Activated CD8-positive, alpha-beta memory T cell treated with anti-CD3 and anti-CD28 coated beads for 36 hours (primary cell): Measurements from ENCODE around the gene TBCK. TPM values are rescaled to one million over a fixed set of nuclear protein-coding genes. Genes with fewer than 3 reads are reported as not detected.

Source experiments
- CTCF ChIA-PET: fragments of 350-600 bp; sonication (Branson Sonifier 250); formaldehyde crosslinking; loops from one replicate; lab custom pipeline; 2021; ENCODE audit warnings: antibody characterized with exemption; lab: Charles Lee
- POLR2A ChIA-PET: fragments of 350-600 bp; sonication (Branson Sonifier 250); formaldehyde crosslinking; loops from one replicate; lab custom pipeline; 2021; ENCODE audit warnings: antibody characterized with exemption; lab: Charles Lee
- total RNA-seq, 2 experiments: library from RNA; stranded (reverse); gene quantifications; one replicate each; pipeline ENCODE4 v1.2.3, GENCODE V29; 2021

The TBCK gene
- total RNA-seq, 2 experiments from 2014 or later: 21.2 to 22.2 TPM

DNA sequence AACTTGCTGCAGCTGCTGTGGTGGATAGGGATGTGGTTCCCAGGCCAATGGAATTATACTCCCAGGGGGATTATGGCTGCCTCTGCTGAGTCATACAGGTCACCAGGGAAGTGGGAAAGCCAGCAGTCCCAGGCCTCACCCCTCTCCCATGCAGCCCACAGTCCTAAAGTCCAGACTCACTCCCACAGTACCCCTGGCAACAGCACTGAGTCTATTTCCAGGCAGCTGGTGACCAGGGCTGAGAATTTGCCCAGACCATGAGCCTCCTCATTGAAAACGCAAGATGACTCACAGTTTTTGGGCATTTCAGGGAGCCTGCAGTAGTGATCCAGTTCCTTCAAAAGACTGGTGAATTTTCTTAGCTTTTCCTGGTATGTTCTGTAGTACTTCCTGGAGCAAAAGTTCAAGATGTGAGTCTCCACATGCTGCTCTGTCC is 283.1 kb downstream of the TBCK start:
- ChIA-PET CTCF (no interaction called here), POLR2A (interaction anchor here (0.6 kb wide), 1 partner anchor 10 kb away, joined by 4 read pairs; no protein-coding TSS in a partner anchor)

DNA sequence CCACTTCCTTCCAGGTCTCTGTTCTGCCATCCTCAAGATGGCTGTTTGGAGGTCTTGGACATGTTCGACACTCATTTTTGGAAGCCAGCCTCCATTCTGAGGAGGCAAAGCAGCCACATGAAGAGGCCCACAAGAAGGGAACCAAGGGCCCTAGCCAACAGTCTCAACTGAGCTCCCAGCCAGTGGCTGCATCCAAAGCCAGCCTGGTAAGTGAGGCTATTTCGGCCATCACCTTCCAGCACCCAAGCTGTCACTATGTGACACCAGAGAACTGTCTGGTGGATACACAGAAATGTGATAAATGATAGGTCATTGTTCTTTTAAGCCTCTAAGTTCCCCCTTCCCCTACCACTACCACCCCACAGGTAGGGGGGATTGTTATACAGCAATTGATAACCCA is 293.6 kb downstream of the TBCK start:
- CTCF ChIA-PET: no interaction called here
- POLR2A ChIA-PET: interaction anchor here (0.7 kb wide), 1 partner anchor 10 kb away, joined by 4 read pairs; no protein-coding TSS in a partner anchor

DNA sequence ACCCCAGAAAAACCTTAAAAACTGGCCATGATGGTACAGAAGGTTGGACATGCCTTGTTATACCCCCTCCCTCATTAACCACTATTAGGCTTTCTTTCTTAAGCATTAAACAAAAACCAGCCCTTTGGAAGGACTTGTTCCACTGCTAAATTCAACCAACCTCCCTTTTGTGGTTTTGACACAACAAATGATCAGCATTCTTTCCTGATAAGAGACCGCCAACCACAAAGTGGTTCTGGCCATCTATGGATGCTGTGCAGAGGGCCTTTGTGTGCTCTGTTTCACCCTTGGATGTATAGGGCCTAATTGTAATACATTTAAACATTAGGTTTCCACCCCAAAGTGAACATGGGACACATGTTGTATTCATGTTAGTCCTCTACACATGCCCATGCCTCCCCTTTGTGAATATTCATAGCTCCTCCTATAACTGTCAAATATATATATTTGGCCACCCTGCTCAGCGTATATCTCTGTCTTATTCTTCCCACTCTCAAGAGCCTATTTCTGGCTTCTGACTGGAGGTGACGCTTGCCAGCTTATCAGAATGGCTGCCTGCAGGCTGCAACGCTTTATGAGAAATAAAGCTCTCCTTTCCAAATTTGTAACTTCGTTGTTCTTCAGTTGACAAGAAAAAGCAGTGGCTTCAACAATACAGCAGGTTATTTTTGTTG is 294.1 kb downstream of the TBCK start:
- POLR2A ChIA-PET: no interaction called here
- CTCF ChIA-PET: no interaction called here

DNA sequence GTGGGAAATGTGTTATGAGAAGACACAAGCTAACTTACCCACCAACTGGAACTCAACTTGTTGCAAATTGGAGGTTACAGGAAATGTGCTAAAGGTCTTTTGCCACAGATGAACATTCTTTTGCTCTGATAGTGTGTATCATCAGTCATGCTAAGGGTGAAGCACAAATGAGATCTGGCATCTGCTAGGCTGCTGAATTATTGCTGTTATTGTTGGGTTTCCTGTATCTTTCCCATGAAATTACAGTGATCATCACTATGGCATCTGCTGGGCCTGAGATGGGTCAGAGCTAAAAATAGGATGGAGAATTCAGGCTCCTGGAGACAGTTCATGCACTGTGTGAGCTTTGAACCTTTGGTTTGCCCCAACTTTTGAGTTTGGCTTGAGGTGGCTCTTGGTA is 296.2 kb downstream of the TBCK start:
- ChIA-PET POLR2A (no interaction called here), CTCF (no interaction called here)

DNA sequence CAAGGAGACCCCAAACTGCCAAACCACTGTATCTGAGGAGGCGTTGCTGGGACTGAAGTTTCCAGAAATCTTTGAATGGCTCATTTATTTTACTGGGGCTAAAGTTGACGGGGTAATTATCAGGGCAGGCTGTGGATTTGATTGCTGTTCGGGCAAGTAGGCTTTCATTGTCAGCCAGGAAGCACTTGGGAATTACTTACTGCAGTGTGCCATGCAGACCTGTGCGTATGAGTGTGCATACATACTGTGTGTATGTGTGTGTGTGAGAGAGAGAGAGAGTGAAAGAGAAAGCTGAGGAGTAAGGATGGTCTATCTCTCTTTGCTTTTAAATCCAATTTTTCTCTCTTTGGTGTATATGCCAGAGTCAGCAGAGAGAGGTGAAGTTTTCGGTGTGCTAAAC is 298.0 kb downstream of the TBCK start:
- POLR2A ChIA-PET: no interaction called here
- CTCF ChIA-PET: no interaction called here

DNA sequence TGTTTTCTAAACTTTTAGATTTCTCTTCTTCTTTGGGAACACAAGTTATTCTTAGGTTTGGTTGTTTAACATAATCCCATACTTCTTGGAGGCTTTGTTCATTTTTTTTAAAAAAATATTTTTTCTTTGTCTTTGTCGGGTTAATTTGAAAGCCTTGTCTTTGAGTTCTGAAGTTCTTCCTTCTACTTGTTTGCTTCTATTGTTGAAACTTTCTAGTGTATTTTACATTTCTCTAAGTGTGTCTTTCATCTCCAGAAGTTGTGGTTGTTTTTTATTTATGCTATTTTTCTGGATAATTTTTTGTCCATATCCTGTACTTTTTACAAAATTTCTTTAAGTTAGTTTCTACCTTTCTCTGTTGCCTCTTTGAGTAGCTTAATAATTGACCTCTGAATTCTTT is 304.6 kb downstream of the TBCK start:
- CTCF ChIA-PET: no interaction called here
- POLR2A ChIA-PET: no interaction called here

DNA sequence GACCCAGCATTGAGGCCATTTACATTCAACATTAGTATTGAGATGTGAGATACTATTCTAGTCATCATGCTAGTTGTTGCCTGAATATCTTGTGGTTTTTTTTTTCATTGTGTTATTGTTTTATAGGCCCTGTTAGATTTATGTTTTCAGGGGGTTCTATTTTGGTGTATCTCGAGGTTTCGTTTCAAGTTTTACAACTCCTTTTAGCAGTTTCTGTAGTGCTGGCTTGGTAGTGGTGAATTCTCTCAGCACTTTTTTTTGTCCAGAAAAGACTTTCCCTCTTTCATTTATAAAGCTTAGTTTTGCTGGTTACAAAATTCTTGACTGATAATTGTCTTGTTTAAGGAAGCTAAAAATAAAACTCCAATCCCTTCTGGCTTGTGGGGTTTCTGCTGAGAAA is 305.2 kb downstream of the TBCK start:
- ChIA-PET CTCF (no interaction called here), POLR2A (no interaction called here)

DNA sequence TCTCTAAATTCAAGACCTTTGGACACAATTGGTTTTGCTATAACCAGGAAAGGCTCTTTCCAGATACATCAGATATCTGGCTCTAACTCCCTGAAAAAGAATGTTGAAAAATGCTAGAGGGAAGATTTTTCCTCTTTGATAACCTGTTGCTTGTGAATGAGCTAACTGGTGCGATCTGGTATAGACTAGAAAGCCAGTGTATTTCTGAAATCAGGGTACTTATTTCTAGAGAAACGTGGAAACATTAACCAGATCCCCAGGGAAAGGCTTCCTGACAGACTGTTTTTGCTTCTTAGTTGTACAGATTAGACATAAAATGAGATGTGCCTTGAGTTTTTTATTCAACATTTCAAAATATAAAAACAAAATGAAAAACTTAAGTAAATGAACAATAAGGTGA is 313.0 kb downstream of the TBCK start:
- CTCF ChIA-PET: no interaction called here

DNA sequence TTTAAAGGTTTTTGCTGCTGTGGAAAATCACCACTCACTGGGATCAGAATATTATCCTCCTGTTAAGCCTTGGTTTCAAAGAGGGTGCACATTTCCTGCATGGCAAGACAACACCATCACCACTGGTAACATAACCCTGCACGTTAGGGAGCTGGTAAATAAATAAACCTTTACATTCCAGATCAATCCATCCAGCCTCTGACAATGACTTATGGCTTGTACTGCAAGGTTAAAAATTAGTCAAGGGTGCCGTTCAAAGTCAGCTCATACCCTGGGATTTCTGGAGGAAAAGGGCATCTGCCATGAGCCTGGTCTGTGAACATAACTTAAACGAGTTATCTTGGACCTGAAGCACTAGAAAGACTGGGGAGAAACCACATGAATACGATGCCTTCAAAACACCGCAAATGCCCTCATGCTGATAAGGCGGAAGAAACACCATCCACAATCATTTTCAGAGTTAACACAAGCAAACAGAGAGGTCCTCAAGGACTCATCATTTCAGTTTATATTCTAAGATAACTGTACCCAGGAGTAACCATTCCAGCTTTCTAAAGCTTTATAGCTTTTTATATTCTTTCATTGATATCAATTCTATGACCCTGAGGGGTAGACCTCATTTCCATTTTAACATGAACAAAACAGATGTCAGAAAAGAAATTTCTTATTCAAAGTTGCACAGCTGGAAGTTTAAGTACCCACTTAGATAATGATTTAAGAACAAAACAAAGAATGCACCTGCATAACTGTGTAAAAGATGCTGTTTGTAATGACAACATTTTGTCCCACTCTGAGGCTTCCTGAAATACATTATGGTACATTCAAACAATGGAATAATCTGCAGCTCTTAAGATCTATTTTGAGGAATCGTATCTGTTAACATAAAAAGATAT is 317.6 kb downstream of the TBCK start:
- POLR2A ChIA-PET: no interaction called here
- CTCF ChIA-PET: no interaction called here

More for the DNA sequence above, 313.0 kb downstream of the TBCK start:
- POLR2A ChIA-PET: no interaction called here

DNA sequence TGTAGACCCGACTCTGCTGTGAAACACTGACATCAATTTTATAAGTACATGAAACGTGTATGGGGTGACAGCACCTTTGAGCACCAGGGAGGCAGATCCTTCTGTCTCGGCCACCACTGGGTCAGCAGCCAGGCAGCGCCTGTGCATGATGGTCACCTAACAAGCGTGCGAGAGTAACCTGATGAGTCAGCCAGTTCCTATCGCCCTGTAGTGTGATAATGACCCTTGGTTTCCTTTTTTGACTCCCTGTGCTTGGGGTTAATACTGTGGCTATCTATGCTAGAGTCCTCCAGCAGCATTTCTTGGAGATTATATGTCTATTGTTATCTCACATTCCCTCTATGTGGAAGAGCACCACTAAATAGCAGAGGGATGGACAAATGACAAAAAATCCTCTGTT is 319.2 kb downstream of the TBCK start:
- ChIA-PET POLR2A (no interaction called here), CTCF (no interaction called here)

DNA sequence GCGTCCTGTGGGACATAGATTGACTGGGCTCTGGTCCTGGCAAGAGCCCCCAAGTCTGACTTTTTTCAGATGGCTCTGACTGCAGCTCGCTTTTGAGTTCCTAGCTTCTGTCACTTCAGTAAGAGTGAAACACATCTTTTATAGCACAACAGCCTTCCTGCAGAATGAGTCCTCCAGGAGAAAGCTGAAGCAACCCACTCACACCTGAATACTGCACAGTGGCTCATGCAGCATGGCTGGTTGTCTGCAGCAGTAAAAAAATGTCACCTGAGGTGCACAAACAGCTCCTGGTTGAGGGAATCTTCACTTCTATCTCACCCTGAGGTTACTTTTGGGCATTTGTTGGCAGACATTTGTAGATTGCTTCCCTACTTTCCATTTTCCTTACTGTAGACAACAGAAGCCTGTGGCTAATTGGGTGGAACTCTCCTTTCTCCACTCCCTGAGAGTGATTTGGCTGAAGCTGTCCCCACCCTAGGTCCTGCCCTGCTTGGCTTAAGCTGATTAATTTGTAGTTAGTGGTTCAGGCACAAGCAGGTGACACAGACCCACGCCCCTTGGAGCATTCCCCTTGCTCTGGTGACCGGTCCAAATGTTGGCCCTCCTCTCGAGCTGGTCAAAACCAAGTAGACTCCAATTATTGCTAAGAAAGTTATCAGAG is 321.0 kb downstream of the TBCK start:
- ChIA-PET POLR2A (no interaction called here), CTCF (no interaction called here)

DNA sequence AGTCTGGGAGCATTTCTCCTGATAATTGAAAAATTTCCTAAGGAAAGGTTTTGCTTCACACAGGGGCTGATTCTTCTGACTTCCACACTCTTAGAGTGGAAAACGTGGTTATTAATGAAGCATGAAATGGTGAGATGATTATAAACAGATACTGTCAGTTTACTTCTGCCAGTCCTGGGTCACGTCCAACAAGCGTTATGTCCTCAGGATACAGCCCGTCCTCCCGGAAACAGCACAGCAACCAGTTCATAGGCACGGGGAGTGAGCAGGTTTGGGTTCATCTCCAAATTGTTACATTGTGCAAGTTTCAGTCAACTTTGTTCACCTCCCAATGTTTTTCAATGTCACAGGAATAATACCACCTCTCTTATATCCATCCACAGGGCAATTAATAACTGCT is 321.9 kb downstream of the TBCK start:
- ChIA-PET POLR2A (no interaction called here), CTCF (no interaction called here)

DNA sequence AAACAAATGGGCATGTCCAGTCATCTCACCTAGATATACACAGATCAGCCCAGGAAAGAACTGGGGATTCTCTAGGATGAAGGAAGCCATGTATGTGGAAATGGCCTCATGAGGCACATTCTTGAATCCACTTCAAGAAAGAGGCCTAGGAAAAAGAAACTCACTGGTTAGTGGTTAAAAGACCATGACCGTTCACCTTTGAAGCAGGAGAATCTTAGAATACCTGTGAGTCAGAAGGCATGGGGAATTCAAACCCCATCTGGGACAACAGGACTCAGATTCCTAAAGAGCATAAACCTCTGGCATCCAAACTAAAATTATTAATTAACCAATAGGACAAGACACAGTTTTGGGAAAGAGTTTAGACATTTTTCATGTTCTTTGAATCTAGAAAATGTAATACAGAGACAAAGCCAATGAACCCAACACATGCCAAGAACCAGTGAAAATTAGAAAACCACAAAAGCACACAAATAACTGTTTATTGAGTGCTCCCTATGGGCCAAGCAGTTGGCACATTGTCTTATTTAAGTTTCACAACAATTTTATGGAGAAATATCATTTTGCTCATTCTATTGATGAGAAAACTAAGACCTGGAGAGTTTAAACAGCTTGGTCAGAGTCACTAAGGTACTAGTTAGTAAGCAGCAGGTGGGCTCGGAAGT is 323.2 kb downstream of the TBCK start:
- CTCF ChIA-PET: no interaction called here
- POLR2A ChIA-PET: no interaction called here

DNA sequence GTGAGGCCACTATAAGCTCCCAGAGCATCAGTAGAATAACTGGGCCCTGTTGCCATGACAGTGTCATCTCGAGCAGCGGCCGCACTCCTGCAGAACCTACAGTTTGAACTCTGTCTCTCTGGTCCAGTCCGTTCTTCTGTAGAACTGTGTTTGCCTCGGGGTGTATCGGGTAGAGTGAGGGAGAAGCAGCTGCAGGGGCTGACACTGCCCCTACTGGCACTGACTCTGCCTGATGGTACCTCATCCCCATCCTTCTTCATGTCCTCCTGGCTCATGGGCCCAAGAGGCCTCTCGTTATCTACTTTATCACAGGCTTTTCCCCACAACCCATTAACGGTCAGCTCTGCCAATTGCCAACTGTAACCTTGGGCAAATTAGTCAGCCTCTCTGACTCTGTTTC is 324.3 kb downstream of the TBCK start:
- CTCF ChIA-PET: no interaction called here

More for the DNA sequence above, 324.3 kb downstream of the TBCK start:
- POLR2A ChIA-PET: no interaction called here

Other genes with a start within 250 kb of the TBCK start
- 10 to 100 TPM; 63.5 to 70.0 TPM for gene AIMP1, start 341 bp upstream of the TBCK start, total RNA-seq
- not detected for gene GIMD1, start 52.6 kb upstream of the TBCK start, total RNA-seq